A549 treated with dexamethasone at 1 μM for 4 hours (cell line): ENCODE data around the gene CETN2. TPM values are rescaled to one million over a fixed set of nuclear protein-coding genes. Genes with fewer than 3 reads are reported as not detected.

ENCODE experiments used
- total RNA-seq: library from RNA; stranded (reverse); fragments of 200-300 nt; extraction: Qiagen RNA extraction; gene quantifications from 5 replicates; pipeline ENCODE4 v1.2.3, GENCODE V29; 2022

CETN2 gene
- total RNA-seq, result 71.4 to 95.9 TPM (median 72.9 TPM) in 5 replicates

GRCh38 chrX:152830312-152831305 is at the start of gene CETN2, which contains the start of gene NSDHL:
Gene CETN2, minus strand, starts transcription at chrX:152830757. Its CDS starts 47 bp downstream, at chrX:152830710.
Gene NSDHL, plus strand, starts transcription at chrX:152831063. Its CDS starts 15,262 bp downstream, at chrX:152846325.

Other genes starting within 250 kb of the CETN2 start
- 0.18 to 0.22 TPM (median 0.19 TPM) in 5 replicates for gene GABRQ, start 192.9 kb downstream of the CETN2 start, total RNA-seq
- 2.2 to 3.9 TPM (median 2.7 TPM) in 5 replicates for gene MAGEA3, start 132.0 kb downstream of the CETN2 start, total RNA-seq
- gene CSAG2, start 121.5 kb downstream of the CETN2 start, total RNA-seq, result not detected in 5 replicates
- gene MAGEA2B, start 116.1 kb downstream of the CETN2 start, total RNA-seq, result 0.08 to 0.42 TPM (median 0.24 TPM) in 4 of 5 replicates, not detected in the other
- gene CSAG1, start 97.0 kb downstream of the CETN2 start, total RNA-seq, result 0.16 to 0.53 TPM (median 0.28 TPM) in 5 replicates
- 0.11 to 0.15 TPM (median 0.13 TPM) in 5 replicates for gene MAGEA12, start 97.0 kb downstream of the CETN2 start, total RNA-seq
- gene MAGEA2, start 76.9 kb downstream of the CETN2 start, total RNA-seq, result 0.15 TPM in 1 of 5 replicates, not detected in the others
- gene CSAG3, start 71.5 kb downstream of the CETN2 start, total RNA-seq, result not detected in 5 replicates
- 10.1 to 13.3 TPM (median 11.9 TPM) in 5 replicates for gene MAGEA6, start 61.1 kb downstream of the CETN2 start, total RNA-seq
- gene NSDHL, start 306 bp upstream of the CETN2 start, total RNA-seq, result 49.1 to 52.6 TPM (median 50.6 TPM) in 5 replicates
- 6.6 to 8.8 TPM (median 7.7 TPM) in 5 replicates for gene ZNF185, start 67.3 kb upstream of the CETN2 start, total RNA-seq
- not detected in 5 replicates for gene PNMA5, start 163.4 kb upstream of the CETN2 start, total RNA-seq
- gene PNMA3, start 225.7 kb upstream of the CETN2 start, total RNA-seq, result 0.16 to 0.26 TPM (median 0.20 TPM) in 5 replicates
- 4.0 to 4.8 TPM (median 4.7 TPM) in 5 replicates for gene PNMA6A, start 241.7 kb upstream of the CETN2 start, total RNA-seq